GM18498 (cell line): ENCODE measurements around the gene MTCH1.
"Not testable (repeated sequence)": the region's sequence is repeated elsewhere in the genome, so short reads cannot be mapped to it uniquely, and the experiment has no call there.

Experiments
- ATAC-seq: cut with Tn5 transposase; IDR thresholded peaks from one replicate; pipeline ENCODE4 v1.9.1; 2021; ENCODE audit warnings: mild to moderate bottlenecking, moderate library complexity; ENCODE audit not compliant: unreplicated experiment

MTCH1 gene

DNA sequence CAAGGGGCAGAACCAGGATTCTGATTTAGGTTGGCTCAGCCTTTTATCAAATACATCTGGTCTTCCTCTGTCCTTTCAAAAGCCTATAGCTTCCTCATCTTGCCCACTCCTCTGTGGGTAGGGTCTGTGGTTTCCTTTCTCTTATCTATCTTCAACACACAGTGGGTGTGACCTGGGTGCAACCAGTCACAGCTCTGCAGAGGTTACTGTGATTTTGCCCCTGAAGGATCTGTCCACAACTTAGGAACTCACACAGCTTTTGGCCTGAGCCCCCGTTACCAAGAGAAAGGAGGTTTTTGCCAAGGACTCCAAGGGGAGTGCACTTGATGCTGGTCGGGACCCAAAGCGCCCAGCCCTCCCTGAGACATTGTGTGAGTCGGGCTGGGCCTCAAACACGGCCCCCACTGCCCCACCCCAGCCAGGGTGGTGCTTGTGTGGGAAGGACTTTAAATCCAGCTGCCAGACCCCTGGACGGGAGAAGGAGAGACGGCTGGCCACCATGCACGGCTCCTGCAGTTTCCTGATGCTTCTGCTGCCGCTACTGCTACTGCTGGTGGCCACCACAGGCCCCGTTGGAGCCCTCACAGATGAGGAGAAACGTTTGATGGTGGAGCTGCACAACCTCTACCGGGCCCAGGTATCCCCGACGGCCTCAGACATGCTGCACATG, 31.6 kb downstream of the MTCH1 start, which contains the start of gene PI16:
PI16 (plus strand) TSS at position 477 of the 670 bp plus-strand sequence; CDS start at position 500, 23 bp downstream.
- no peak for ATAC-seq

DNA sequence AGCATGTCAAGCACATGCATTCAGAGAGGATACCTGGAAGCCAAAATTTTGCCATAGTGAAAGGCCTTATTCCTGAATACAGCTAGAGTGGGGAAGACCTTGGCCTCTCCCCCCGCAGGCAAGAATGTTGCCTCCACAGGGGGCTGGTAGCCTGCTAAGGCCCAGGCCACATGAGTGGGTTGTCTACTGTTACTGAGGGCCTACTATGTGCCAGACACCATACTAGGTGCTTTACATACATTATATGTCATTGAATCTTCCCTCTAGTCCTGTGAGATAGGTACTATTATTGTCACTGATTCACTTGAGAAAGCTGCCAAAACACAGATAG, 32.1 kb downstream of the MTCH1 start:
- no peak for ATAC-seq

- ATAC-seq: no peak
Observed at GRCh38 chr6:36949636-36950035, 36.4 kb downstream of the MTCH1 start.

GRCh38 chr6:36949076-36949475, 36.9 kb downstream of the MTCH1 start:
- not testable (repeated sequence) for ATAC-seq

DNA sequence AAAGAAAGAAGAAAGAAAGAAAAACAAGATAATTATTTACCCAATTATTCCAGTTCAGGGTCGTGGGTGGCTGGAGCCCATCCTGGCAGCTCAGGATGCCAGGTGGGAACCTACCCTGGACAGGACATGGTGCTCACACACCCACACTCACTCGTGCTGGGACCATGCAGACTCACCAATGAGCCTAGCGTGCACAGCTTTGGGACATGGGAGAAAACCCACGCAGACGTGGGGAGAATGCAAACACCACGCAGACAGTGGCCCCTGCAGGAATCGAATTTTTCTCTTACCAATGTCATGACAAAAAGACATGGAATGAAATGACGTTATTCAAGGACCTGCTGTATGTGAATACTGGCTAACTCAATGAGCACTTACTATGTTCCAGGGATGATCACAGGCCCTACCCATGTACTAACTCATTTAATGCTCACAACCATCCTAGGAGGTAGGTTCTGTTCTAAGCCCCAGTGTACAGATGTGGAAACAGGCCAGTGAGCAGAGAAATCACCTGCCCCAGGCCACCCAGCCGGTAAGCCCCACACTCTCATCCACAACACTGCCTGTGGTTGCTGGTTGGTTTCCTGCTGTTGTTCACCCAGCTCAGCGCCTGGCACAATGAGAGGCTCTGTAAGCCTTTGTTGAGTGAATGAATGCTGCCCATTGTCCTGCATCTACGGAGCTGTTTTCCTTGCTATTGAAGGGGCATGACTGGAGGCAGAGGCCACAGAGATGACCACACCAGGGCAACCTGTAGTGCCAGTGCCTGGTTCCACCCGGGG, 38.2 kb downstream of the MTCH1 start:
- no peak for ATAC-seq

GRCh38 chr6:36946526-36946925, 39.5 kb downstream of the MTCH1 start:
- ATAC-seq: no peak

- ATAC-seq: no peak
Observed at GRCh38 chr6:36945301-36945700, 40.7 kb downstream of the MTCH1 start.

- no peak for ATAC-seq
Observed at GRCh38 chr6:36944650-36945049, 41.3 kb downstream of the MTCH1 start.

- not testable (repeated sequence) for ATAC-seq
Observed at GRCh38 chr6:36942329-36942728, 43.7 kb downstream of the MTCH1 start.

GRCh38 chr6:36941561-36941960, 44.4 kb downstream of the MTCH1 start:
- not testable (repeated sequence) for ATAC-seq

DNA sequence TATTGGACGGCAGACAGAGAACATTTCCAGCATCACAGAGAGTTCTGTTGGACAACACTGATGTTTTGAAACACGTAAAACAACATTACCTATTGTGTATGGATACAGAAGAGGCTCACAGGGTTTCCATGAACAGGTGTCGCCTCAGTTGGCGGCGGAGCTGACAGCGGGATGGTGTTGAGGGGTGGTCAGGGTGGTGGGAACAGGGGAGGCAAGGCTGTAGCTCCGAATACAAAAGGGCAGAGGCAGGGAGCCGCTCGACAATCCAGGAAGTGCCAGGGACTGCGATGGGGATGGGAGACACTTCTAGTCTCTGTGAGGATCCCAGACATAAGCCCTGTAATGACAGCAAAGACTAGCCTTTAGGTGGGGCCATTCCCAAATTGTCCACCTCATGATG, 46.0 kb downstream of the MTCH1 start:
- ATAC-seq: no peak

- ATAC-seq: not testable (repeated sequence)
Observed at GRCh38 chr6:36939005-36939404, 47.0 kb downstream of the MTCH1 start.

DNA sequence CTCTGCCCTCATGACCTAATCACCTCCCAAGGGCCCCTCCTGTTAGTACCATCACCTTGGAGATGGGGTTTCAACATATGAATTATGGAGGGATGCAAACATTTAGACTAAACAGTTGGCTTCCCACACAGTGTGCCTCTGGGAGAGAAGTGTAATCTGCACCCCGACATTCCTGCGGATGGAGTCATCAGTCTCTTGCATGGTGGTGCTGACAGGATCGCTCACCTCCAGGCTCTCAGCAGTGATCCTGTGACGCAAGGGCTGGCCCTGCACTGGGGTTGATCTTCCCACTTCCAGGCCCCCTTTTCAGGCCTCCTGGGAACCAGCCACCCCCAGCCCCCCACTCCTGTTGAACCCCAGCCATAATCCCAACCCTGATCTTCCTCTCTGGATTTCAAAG, 47.5 kb downstream of the MTCH1 start:
- no peak for ATAC-seq

GRCh38 chr6:36937896-36938295, 48.1 kb downstream of the MTCH1 start:
- ATAC-seq: no peak

GRCh38 chr6:36936824-36937223, 49.2 kb downstream of the MTCH1 start:
- no peak for ATAC-seq

- no peak for ATAC-seq
Observed at GRCh38 chr6:36934901-36935300, 51.1 kb downstream of the MTCH1 start.

DNA sequence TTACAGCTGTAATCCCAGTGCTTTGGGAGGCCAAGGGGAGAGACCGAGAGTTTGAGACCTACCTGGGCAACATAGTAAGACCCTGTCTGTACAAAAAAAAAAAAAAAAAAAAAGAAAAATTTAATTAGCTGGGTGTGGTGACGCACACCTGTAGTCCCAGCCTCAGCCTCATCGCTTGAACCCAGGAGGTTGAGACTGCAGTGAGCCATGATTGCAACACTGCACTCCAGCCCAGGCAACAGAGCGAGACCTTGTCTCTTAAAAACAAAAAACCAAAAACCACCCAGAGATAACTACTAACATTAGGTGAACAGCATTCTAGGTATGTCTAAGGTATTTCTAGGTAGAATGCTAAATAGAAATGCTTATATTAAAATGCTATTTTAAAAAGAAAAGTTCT, 52.5 kb downstream of the MTCH1 start:
- ATAC-seq: no peak

GRCh38 chr6:36933102-36933501, 52.9 kb downstream of the MTCH1 start:
- no peak for ATAC-seq

GRCh38 chr6:36930483-36930882, 55.5 kb downstream of the MTCH1 start:
- ATAC-seq: no peak

DNA sequence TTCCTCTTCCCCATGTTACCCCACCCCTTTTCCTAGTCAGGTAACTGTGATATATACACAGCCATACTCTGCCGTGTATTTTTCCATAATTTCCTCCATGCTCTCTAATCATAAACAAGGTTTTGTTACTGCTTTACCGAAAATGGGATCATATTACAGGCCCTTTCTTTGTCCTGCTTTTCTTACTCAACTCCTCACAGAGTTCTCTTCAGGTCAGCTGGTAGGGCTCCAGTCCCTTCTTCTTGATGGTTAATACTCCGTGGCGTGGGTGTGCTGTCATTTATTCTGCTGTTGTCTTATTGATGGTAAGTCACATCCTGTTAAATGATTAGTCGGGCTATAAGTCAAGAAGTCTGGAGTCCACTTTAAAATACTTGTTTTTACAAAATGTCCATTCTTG, 56.4 kb downstream of the MTCH1 start:
- ATAC-seq: no peak

- ATAC-seq: no peak
Observed at GRCh38 chr6:36929152-36929551, 56.8 kb downstream of the MTCH1 start.

DNA sequence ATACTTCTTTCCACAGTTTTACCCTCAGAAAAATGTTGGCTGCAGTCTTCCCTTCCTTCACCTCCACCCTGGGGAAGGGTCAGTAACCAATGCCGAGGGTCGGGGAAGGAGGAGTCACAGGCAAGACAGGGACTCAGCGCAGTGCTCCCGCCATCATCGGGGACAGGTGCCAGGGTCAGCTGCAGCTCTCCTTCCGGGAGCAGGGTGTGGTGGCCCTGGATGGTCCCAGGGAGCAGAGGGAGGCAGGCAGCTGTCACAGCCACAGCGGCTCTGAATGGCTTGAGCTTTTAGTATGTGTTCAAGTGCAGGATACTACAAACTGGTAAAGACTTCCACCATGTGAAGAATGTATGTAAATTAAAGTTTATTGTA, 57.5 kb downstream of the MTCH1 start:
- no peak for ATAC-seq
